Measurements from ENCODE around the gene NACC1. TPM values are rescaled to one million over a fixed set of nuclear protein-coding genes. Genes with fewer than 3 reads are reported as not detected.

NACC1 gene
- total and polyA plus RNA-seq, 11 donors: 28.7 to 88.2 (median 42.0) TPM

GRCh38 chr19:13076320-13076719 is 41.7 kb upstream of the NACC1 start:
- H3K9me3 ChIP-seq: no peaks in the 10 kb centered on the region
- peak overlapping the region in 9 of 12 donors; percentile 33 to 88 (median 69) for H3K27ac ChIP-seq
- ATAC-seq (no peak), DNase-seq (no peak)
- H3K36me3 ChIP-seq: peaks cover 0 to 57% (median 26%) of the 10 kb centered on the region in 9 donors
- H3K27me3 ChIP-seq: no peaks in the 10 kb centered on the region
- intact Hi-C loops (cut with DNase I): no loop called here
- H3K4me1 ChIP-seq: peaks cover 5 to 65% (median 44%) of the 10 kb centered on the region in 12 donors
- no peak overlapping the region for H3K4me3 ChIP-seq
- 68 to 80% (median 75%) methylated on average over 7 to 8 of the region's 8 CpGs for WGBS, 4 donors
- no peak for TF ChIP-seq CTCF (IDR thresholded peaks at IDR 0.05)
- no peak for TF ChIP-seq POLR2A (IDR thresholded peaks at IDR 0.05)

- DNase-seq: peak in 1 of 5 donors; percentile 24
- ATAC-seq: no peak
- TF ChIP-seq POLR2A (IDR thresholded peaks at IDR 0.05): no peak
- TF ChIP-seq CTCF (IDR thresholded peaks at IDR 0.05): no peak
- Histone ChIP-seq H3K4me1 (peaks cover 5 to 65% (median 42%) of the 10 kb centered on the region in 12 donors), H3K9me3 (no peaks in the 10 kb centered on the region), H3K27ac (peak overlapping the region in 9 of 12 donors; percentile 33 to 88 (median 69)), H3K4me3 (no peak overlapping the region), H3K36me3 (peaks cover 0 to 62% (median 30%) of the 10 kb centered on the region in 9 donors), H3K27me3 (no peaks in the 10 kb centered on the region)
- WGBS, 4 donors: 45 to 61% (median 48%) methylated on average over 2 to 6 of the region's 6 CpGs
- intact Hi-C loops (cut with DNase I): no loop called here
Measured at GRCh38 chr19:13076787-13077186, 41.3 kb upstream of the NACC1 start.

- intact Hi-C loops (cut with DNase I): no loop called here
- Histone ChIP-seq H3K4me1 (peaks cover 5 to 65% (median 44%) of the 10 kb centered on the region in 12 donors), H3K9me3 (no peaks in the 10 kb centered on the region), H3K36me3 (peaks cover 0 to 67% (median 30%) of the 10 kb centered on the region in 9 donors), H3K27ac (peak overlapping the region in 8 of 12 donors; percentile 42 to 88 (median 74)), H3K27me3 (no peaks in the 10 kb centered on the region), H3K4me3 (no peak overlapping the region)
- 63 to 68% (median 65%) methylated on average over 11 of the region's 11 CpGs for WGBS, 4 donors
- TF ChIP-seq CTCF (IDR thresholded peaks at IDR 0.05) (no peak), POLR2A (IDR thresholded peaks at IDR 0.05) (no peak)
- DNase-seq (peak in 1 of 5 donors; percentile 29), ATAC-seq (no peak)
Measured at GRCh38 chr19:13077240-13077639, 40.8 kb upstream of the NACC1 start.

- no peak for DNase-seq
- no peaks in the 10 kb centered on the region for H3K27me3 ChIP-seq
- H3K36me3 ChIP-seq: peaks cover 0 to 73% (median 24%) of the 10 kb centered on the region in 9 donors
- no peak for TF ChIP-seq POLR2A (IDR thresholded peaks at IDR 0.05)
- TF ChIP-seq CTCF (IDR thresholded peaks at IDR 0.05): no peak
- H3K4me1 ChIP-seq: peaks cover 5 to 70% (median 49%) of the 10 kb centered on the region in 12 donors
- WGBS, 4 donors: 75 to 89% (median 80%) methylated on average over 8 to 10 of the region's 10 CpGs
- no peak overlapping the region for H3K4me3 ChIP-seq
- peak overlapping the region; percentile 6 to 88 (median 74) for H3K27ac ChIP-seq
- H3K9me3 ChIP-seq: no peaks in the 10 kb centered on the region
- intact Hi-C loops (cut with DNase I): no loop called here
- ATAC-seq: peak in 1 of 4 donors; percentile 1
Measured at GRCh38 chr19:13078381-13078780, 39.7 kb upstream of the NACC1 start.

Measured in heart left ventricle (tissue), 16 donors.